ENCODE results near the gene RARB.

DNA sequence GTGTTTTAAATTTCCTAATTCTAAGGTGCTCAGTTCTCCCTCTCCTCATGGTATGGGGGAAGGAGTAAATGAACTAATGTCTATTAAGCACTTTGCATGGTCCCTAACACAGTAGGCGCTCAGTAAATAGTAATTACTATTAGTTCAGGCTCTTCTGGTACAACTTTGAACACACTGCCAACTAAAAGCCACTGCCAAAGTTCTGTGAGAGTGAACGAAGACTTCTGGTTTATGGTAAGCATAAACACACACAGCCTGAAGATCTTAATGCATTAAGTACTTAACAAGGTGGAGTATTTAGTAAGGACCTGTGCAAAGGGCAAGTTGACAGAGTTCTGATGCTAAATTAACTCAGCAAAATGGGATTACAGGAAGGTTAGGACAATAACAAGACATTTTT lies 24.7 kb downstream of the RARB start:
- TF ChIP-seq ZNF333 (CRISPR knock-in tag; IDR thresholded peaks at IDR 0.05; ENCODE audit: borderline replicate concordance) (no peak), NFIC (IDR thresholded peaks at IDR 0.05; ENCODE audit: low read length) (no peak), TCF7 (IDR thresholded peaks at IDR 0.05; ENCODE audit: low read depth) (no peak), ZNF577 (CRISPR knock-in tag; IDR thresholded peaks at IDR 0.05; ENCODE audit: borderline replicate concordance, low read depth) (no peak), BRD4 (CRISPR knock-in tag; IDR thresholded peaks at IDR 0.05) (no peak), POLR2A (IDR thresholded peaks at IDR 0.05; ENCODE audit: insufficient read depth in 1 of 2, low read depth in 2 of 2, low read length in 2 of 2) (no peak), ADNP (CRISPR knock-in tag; IDR thresholded peaks at IDR 0.05) (no peak)
- TF ChIP-seq, protein P1, sequence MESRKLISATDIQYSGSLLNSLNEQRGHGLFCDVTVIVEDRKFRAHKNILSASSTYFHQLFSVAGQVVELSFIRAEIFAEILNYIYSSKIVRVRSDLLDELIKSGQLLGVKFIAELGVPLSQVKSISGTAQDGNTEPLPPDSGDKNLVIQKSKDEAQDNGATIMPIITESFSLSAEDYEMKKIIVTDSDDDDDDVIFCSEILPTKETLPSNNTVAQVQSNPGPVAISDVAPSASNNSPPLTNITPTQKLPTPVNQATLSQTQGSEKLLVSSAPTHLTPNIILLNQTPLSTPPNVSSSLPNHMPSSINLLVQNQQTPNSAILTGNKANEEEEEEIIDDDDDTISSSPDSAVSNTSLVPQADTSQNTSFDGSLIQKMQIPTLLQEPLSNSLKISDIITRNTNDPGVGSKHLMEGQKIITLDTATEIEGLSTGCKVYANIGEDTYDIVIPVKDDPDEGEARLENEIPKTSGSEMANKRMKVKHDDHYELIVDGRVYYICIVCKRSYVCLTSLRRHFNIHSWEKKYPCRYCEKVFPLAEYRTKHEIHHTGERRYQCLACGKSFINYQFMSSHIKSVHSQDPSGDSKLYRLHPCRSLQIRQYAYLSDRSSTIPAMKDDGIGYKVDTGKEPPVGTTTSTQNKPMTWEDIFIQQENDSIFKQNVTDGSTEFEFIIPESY (CRISPR knock-in tag; IDR thresholded peaks at IDR 0.05), result no peak
- TF ChIP-seq, protein P2, sequence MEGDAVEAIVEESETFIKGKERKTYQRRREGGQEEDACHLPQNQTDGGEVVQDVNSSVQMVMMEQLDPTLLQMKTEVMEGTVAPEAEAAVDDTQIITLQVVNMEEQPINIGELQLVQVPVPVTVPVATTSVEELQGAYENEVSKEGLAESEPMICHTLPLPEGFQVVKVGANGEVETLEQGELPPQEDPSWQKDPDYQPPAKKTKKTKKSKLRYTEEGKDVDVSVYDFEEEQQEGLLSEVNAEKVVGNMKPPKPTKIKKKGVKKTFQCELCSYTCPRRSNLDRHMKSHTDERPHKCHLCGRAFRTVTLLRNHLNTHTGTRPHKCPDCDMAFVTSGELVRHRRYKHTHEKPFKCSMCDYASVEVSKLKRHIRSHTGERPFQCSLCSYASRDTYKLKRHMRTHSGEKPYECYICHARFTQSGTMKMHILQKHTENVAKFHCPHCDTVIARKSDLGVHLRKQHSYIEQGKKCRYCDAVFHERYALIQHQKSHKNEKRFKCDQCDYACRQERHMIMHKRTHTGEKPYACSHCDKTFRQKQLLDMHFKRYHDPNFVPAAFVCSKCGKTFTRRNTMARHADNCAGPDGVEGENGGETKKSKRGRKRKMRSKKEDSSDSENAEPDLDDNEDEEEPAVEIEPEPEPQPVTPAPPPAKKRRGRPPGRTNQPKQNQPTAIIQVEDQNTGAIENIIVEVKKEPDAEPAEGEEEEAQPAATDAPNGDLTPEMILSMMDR (CRISPR knock-in tag; IDR thresholded peaks at IDR 0.05), result no peak
- TF ChIP-seq, protein P3, sequence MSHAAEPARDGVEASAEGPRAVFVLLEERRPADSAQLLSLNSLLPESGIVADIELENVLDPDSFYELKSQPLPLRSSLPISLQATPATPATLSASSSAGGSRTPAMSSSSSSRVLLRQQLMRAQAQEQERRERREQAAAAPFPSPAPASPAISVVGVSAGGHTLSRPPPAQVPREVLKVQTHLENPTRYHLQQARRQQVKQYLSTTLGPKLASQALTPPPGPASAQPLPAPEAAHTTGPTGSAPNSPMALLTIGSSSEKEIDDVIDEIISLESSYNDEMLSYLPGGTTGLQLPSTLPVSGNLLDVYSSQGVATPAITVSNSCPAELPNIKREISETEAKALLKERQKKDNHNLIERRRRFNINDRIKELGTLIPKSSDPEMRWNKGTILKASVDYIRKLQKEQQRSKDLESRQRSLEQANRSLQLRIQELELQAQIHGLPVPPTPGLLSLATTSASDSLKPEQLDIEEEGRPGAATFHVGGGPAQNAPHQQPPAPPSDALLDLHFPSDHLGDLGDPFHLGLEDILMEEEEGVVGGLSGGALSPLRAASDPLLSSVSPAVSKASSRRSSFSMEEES (CRISPR knock-in tag; IDR thresholded peaks at IDR 0.05), result no peak
- TF ChIP-seq, protein P4, sequence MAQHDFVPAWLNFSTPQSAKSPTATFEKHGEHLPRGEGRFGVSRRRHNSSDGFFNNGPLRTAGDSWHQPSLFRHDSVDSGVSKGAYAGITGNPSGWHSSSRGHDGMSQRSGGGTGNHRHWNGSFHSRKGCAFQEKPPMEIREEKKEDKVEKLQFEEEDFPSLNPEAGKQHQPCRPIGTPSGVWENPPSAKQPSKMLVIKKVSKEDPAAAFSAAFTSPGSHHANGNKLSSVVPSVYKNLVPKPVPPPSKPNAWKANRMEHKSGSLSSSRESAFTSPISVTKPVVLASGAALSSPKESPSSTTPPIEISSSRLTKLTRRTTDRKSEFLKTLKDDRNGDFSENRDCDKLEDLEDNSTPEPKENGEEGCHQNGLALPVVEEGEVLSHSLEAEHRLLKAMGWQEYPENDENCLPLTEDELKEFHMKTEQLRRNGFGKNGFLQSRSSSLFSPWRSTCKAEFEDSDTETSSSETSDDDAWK (CRISPR knock-in tag; IDR thresholded peaks at IDR 0.05), result no peak
- TF ChIP-seq, protein P5, sequence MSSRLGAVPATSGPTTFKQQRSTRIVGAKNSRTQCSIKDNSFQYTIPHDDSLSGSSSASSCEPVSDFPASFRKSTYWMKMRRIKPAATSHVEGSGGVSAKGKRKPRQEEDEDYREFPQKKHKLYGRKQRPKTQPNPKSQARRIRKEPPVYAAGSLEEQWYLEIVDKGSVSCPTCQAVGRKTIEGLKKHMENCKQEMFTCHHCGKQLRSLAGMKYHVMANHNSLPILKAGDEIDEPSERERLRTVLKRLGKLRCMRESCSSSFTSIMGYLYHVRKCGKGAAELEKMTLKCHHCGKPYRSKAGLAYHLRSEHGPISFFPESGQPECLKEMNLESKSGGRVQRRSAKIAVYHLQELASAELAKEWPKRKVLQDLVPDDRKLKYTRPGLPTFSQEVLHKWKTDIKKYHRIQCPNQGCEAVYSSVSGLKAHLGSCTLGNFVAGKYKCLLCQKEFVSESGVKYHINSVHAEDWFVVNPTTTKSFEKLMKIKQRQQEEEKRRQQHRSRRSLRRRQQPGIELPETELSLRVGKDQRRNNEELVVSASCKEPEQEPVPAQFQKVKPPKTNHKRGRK (CRISPR knock-in tag; IDR thresholded peaks at IDR 0.05), result no peak
- TF ChIP-seq, protein P6, sequence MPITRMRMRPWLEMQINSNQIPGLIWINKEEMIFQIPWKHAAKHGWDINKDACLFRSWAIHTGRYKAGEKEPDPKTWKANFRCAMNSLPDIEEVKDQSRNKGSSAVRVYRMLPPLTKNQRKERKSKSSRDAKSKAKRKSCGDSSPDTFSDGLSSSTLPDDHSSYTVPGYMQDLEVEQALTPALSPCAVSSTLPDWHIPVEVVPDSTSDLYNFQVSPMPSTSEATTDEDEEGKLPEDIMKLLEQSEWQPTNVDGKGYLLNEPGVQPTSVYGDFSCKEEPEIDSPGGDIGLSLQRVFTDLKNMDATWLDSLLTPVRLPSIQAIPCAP (CRISPR knock-in tag; IDR thresholded peaks at IDR 0.05; ENCODE audit: low read depth), result no peak

Data from HepG2 (cell line).